Hypothalamus (tissue), 51 donors: ENCODE measurements around the gene TCOF1.
A peak's percentile ranks its signal among the peaks of the same experiment; 100 is the strongest.

ENCODE experiments used
- DNase-seq, 51 donors: peaks; one replicate each; lab custom pipeline; 2025; lab: John Stamatoyannopoulos, UW

The TCOF1 gene, protein sequence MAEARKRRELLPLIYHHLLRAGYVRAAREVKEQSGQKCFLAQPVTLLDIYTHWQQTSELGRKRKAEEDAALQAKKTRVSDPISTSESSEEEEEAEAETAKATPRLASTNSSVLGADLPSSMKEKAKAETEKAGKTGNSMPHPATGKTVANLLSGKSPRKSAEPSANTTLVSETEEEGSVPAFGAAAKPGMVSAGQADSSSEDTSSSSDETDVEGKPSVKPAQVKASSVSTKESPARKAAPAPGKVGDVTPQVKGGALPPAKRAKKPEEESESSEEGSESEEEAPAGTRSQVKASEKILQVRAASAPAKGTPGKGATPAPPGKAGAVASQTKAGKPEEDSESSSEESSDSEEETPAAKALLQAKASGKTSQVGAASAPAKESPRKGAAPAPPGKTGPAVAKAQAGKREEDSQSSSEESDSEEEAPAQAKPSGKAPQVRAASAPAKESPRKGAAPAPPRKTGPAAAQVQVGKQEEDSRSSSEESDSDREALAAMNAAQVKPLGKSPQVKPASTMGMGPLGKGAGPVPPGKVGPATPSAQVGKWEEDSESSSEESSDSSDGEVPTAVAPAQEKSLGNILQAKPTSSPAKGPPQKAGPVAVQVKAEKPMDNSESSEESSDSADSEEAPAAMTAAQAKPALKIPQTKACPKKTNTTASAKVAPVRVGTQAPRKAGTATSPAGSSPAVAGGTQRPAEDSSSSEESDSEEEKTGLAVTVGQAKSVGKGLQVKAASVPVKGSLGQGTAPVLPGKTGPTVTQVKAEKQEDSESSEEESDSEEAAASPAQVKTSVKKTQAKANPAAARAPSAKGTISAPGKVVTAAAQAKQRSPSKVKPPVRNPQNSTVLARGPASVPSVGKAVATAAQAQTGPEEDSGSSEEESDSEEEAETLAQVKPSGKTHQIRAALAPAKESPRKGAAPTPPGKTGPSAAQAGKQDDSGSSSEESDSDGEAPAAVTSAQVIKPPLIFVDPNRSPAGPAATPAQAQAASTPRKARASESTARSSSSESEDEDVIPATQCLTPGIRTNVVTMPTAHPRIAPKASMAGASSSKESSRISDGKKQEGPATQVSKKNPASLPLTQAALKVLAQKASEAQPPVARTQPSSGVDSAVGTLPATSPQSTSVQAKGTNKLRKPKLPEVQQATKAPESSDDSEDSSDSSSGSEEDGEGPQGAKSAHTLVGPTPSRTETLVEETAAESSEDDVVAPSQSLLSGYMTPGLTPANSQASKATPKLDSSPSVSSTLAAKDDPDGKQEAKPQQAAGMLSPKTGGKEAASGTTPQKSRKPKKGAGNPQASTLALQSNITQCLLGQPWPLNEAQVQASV (N-terminal part only)

DNA sequence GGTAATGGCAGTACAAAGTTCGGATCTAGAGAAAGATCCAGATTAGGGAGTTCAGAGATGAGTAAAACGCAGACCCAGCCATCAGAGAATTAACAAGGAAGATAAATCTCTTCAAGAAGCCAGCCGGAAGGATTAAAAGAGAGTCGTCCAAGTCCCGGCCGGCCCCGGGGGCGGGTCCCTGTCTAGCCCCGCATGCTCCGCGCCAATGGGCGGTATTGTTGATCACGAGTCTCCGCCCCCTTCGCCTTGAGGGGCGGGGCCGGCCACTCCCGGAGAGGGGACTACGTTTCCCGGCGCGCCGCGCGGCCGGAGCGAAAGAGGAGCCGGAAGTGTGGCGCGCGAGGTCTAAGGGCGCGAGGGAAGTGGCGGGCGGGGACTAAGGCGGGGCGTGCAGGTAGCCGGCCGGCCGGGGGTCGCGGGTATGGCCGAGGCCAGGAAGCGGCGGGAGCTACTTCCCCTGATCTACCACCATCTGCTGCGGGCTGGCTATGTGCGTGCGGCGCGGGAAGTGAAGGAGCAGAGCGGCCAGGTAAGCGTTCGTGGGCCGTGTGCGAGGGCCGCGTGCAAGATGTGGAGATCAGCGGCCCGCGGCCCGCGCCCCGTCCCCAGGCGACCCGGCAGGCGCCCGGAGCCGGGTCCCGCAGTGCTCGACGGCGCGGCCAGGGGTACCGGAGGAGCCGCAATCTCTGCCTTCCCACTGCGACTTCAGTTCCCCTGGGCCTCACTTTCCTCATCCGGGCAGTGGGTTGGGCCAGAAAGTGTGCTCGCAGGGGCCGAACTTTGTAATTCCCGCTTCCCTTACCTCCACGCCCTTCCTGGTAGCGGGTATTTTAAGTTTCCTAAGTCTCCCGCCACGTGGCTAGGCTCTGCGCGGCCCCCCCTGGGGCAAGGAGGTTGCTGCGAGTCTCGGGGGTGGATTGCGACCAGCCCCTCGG, at the start of gene TCOF1:
TCOF1 (plus strand) TSS at position 372 of the 935 bp plus-strand sequence; CDS start at position 422, 50 bp downstream.
- peak; percentile 38 to 98 (median 92) for DNase-seq

DNA sequence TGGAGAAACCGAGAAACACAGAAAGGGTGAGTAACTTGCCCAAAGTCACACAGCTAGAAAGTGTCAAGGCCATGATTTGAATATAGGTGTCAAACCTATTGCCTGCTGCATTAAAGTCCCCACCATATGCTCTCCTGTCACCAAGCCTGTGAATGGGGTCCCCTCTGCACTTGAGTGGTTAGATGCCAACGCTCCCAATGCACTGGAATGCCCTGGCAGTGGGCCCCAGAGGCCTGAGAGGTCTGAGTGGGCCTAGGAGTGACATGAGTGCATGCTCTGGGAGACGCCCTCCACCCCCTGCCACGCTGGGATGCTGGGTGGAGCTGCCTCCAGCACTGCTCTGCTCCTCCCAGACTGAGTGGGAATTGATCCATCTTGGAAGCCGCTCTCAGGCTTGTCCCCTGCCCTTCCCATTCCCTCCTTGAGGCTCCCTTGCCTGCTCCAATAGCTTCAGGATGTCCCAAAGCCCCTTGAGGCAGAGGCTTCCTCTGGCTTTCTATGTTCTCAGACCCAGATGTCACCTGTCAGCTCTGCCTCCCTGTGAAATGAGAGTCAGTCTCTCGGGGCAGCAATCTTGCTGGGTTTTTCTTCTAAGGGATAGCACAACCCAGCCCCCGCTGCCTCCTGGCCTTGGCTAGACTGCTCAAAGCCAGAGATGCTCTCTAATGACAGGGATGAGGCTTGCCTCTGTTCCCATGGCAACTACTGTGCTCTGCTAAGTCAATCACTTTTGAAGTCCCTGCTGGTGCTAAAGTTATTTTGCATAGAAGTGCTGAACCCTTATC, 48.2 kb upstream of the TCOF1 start:
- peak in 7 of 51 donors; percentile 20 to 61 (median 40) for DNase-seq

DNA sequence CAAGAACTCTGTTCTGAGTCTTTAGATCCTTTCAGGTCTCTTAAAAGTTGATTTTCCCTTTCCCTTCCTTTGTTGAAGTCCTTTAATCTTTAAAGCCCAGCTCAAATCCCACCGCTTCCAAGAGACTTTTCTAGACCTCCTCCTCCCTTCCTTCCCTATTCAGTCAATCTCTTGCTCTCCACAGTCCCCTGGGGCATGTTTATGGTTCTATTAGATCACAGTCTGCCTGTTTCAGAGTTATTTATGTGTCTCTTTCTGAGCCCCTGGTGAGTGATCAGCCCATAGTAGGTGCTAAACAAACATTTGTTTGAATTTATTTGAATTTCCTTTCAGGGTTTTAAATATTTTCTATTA, 47.6 kb upstream of the TCOF1 start:
- no peak for DNase-seq

DNA sequence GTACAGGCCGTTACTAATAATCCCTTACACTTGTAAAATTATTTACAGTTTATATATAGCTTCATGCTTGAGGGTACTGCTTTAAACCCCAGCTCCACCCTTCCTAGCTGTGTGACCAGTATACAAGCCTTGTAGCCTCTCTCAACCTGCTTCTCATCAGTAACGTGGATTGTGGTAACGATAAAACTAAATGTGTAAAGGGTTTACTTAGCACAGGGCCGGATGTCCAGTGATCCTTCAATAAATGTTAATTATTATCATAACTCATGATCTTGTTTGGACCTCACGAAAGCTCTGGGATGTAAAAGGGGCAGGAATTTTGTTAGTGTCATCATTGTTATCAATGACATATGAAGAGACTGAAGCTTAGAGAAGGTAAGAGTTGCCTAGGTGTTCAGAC, 47.3 kb upstream of the TCOF1 start:
- DNase-seq, result no peak

DNA sequence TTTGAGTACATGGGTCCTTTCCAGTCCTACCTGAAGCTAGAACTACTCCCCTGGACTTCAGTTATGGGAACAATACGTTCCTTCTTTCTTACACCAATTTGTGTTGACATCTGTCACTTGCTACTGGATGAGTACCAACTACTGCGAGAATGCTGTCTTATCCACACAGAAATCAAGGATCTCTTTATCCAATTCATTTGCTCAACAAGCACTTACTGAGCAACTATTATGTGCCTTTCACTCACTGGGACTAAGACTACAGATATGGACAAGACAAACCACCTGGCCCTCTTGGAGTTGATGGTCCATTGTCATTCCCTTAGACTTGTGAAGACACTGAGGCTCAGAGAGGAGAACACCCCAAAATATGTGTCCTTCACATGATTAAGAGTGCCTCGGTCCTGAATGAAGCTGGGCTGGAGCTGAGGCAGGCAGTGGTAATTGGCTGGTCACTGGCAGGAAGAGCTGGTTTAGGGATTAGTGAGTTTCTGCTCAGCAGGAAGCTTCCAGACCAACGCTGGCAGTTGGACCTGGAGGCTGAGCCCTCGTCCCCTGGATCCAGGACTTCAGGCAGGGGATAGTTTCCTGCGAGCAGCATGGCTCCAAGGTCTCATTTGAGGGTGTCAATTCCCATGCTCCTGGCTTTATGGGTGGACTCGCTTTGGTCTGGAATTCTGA, 46.3 kb upstream of the TCOF1 start:
- no peak for DNase-seq

DNA sequence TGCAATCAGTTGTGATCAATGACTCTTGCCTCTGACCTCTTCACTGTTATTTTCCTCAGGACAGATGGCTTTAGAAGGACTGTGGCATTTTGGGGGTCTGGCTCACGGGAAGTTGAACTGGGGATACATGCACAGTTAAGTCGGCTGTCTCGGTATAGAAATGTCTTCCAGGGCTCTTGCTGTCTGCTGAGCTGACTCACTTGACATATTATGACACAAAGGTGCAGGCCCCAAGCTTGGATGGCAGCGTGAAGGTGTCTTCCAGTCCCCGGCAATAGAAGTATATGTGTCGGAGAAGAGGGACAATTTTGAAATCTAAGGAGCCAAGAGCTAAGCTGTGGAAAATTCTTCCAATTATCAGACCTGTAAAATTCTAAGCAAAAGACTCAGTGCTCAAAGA, 45.0 kb upstream of the TCOF1 start:
- no peak for DNase-seq

DNA sequence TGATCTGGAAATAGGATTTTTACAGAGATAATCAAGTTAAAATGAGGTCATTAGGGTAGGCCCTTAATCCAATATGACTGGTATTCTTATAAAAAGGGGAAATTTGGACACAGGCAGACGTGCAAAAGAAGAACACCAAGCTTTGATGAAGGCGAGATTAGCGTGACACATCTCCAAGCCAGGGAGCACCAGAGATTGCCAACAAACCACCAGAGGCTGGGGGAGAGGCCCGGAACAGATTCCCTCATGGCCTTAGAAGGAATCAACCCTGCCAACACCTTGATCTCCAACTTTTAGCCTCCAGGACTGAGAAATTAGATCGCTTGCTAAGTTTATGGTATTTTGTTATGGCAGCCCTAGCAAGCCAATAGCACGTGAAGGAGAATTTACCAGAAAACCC, 44.0 kb upstream of the TCOF1 start:
- DNase-seq, result no peak

DNA sequence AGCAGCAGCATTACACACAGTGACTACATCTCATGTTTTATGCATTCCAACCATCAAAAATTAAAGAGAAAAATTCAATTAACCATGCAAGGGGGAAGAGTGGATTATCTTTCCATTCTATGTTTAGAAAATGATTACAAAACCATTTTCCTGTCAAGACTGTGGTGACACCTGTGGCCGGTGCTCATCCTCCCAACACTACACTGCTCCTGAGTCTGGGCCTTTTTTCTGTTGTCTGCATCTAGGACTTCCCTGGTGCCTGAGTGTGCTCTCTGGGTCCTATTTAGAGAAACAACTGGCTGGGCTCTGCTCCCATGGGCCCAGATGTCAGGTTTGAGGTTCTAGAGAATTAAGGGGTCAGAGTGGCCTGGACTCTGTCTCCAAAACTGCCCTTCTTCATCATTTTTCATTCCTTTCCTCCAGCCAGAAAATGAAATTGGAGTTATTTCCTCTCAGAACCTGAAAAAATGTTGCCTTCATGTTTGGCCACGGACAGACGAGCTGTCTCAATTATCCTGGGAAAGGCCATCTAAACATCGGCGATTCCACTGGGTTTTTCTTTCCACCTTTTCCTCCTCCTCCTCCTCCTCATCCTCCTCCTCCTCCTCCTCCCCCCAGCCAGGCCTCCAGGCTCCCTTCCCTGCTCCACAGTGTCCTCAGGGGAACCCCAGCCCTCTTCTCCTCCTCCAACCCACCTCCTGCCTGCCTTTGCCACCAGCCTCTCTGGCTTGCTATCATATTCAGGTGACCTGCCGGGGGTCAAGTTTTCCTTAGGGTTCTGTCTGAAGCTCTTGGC, 43.4 kb upstream of the TCOF1 start:
- DNase-seq, result no peak

DNA sequence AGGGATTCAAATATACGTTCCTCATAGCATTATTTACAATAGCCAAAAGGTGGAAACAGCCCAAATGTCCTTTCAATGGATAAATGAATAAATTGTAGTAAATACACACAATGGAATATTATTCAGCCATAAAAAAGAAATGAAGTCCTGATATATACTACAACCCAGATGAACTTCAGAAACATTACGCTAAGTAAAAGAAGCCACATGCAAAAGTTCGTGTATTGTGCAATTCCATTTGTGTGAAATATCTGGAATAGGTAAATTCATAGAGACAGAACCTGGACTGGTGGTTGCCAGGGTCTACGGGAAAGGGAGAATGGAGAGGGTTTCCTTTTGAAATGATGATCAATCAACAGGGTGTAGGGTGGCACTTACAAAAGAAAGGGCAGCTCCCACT, 42.3 kb upstream of the TCOF1 start:
- DNase-seq, result no peak

DNA sequence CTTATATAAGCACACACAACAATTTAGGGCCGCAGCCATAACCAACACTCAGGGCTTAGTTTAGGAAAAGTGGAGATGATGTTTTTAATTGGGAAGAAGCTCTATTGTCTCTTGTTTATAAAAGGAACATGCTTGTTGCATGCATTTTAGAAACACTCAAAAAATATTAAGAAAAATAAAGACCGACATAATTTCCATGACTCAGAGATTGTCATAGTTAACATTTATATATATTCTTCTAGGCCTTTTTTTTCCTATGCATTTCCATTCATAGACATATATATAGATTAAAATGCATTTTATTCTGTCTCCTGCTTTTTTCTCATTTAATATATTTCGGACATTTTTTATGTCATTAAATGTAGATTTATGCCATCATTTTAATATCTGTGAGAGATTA, 41.2 kb upstream of the TCOF1 start:
- DNase-seq, result no peak

DNA sequence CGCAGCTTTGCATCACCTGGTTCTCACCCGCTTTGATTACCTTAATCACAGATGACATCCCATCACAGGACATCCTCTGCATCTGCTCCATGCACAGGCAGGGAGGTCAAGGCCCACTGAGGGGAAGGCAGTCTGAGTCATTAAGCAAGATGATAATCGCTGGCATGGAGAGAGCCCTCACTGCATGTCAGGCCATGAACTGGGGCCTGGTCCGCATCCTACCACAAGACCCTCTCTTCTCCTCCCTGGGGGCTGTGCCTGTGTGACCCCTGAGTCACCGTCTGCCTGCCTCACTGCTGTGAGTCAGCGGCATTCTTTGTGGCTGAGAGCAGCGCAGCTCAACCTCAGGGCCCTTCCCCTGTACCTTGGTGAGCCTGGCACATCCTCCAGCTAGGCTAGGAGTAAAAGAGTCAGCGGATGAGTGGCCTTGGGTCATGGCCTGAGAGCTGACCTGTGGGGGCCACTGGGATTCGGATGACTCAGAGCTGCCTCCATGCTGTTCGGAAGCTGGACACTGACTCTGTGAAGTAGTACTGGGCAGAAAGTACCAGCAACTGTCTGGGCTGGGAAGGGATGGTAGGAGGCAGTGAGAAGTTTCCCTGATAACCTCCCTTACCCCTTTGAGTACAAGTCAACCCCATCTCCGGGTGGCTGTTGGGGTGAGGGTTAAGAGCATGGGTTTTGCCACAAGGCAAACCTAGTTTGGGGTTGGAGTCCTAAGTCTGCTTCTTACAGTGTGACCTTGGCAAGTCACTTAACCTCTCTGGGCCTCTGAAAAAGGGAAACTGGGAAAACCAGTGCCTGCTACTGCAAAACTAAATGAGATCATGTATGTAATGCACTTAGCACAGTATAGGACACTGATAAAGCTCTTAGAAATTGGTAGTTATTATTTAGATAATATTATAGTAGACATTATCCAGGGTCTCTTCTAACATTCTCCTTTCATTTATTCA, 40.2 kb upstream of the TCOF1 start:
- DNase-seq, result no peak

DNA sequence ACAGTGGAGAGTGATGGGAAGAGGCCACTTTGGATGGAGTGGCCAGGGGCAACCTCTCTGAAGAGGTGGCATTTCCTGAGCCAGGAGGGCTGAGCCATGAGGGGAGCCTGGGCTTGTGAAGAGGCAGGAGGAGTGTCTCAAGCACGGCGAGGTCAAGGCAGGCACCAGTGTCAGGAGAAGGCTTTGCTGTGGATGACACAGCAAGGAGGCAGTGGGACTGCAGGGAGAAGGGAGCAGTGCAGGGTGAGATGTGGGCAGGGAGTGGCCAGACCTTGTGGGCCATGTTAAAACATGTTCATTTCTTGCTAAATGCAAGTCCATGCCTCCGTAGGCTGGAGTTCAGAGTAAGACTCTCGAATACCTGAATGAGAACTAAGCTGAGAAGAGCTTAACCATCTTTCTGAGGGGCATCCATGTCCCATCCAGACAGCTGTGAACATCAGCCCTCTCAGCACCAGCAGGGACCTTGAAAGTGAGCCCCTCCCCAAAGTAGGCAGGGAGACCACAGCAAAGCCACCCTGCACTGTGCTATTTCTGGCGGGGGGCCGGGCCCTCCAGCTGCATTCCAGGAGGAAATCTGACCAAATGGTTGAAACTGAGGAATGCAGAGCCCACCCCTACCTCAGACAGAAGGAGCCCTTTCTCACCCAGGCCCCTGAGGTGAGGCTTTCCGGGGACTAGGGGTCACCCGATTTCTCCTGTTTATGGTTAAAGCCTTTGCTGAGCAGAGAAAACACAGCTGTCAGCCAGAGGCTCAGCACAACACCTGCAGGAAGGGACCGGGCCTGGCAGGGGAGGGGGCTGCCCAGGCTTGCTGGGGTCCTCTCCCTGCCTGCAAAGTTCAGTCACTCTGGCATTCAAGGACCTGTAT, 38.6 kb upstream of the TCOF1 start:
- DNase-seq, result no peak

DNA sequence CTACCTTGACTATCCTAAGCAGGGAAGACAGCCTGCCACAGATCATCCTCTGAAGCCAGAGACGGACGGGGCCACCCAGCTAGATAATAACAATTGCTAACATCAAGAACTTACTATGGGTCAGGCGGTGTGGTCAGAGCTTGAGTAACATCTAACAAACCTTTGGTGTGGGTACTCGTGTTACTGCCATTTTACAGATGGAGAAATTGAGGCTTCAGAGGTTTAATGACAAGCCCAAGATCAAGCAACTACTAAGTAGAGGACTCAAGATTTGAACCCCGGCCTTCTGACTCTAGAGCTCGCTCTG, 38.1 kb upstream of the TCOF1 start:
- no peak for DNase-seq

DNA sequence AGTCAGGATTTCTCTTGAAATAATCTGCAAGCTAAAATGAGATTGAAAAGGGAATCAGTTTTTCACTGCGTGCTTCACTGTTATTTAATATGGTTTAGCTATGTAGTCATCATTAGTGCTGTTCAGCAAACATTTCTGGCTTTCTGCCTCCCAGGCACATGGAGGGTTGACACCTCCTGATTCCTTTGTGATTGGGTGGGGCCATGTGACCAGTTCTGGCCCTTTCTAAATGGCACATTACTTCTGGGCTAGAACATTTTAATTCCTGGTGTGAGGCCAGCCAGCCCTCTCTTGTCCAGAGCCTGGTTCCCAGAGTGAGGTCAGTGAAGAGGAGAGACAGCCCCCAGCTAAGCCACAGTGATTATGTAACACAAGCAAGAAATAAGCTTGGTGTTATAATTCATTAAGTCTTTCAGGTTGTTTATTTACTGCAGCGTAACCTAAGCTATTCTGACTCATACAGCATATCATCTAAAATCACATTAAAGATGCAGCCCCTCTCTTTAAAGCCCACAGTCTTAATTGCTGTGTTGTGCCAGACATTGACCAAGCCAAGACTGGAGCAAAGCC, 37.4 kb upstream of the TCOF1 start:
- peak in 40 of 51 donors; percentile 19 to 85 (median 64) for DNase-seq

DNA sequence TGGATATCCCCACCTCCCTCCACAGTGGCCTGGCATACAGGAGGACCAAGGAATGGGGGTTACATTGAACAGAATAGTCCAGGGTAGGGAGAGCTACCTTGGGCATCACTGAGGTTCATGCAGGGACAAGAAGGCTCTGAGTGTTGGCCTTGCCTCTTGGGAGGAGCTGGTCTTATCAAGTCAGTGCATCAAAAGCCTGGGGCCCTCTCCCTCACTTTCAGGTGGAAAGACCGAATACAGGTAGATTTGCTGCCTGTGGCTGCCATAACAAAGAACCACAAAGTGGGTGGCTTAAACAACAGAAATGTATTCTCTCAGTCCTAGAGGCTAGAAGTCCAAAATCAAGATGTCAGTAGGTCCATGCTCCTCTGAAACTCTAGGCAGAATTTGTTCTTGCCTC, 36.3 kb upstream of the TCOF1 start:
- no peak for DNase-seq
